SK-N-SH (cell line): ENCODE measurements around the gene ATP6V1C2. TPM values are rescaled to one million over a fixed set of nuclear protein-coding genes. Genes with fewer than 3 reads are reported as not detected.
A peak's percentile ranks its signal among the peaks of the same experiment; 100 is the strongest.

ENCODE experiments used
- CTCF ChIA-PET: fragments of 300-600, 350-600 bp; formaldehyde crosslinking; extraction: SDS; loops from one replicate; lab custom pipeline; 2021; lab: Yijun Ruan, JAX
- POLR2A ChIA-PET: fragments of 350-600 bp; sonication (Branson Sonifier 250); formaldehyde crosslinking; extraction: SDS; loops from one replicate; lab custom pipeline; 2020; ENCODE audit warnings: antibody characterized with exemption, inconsistent platforms; lab: Yijun Ruan, JAX
- DNase-seq: peaks from one replicate; pipeline ENCODE4 v3.0.0; 2012
- H2AFZ ChIP-seq: fragments of 200-600 bp; sonication (generic); 2 replicates; pipeline ENCODE4 v1.8.1; 2016; ENCODE audit warnings: antibody characterized with exemption, mild to moderate bottlenecking, low read depth
- H3F3A ChIP-seq: fragments of 200-600 bp; sonication (generic); replicated peaks from 2 replicates; pipeline ENCODE3; 2016; ENCODE audit warnings: antibody characterized with exemption, mild to moderate bottlenecking; ENCODE audit not compliant: insufficient read depth
- H3K27ac ChIP-seq, 2 experiments: fragments of 200-500 bp in 1 of 2; fragments of 200-600 bp in 1 of 2; sonication (Bioruptor generic) in 1 of 2; sonication (generic), shearing (Covaris generic) in 1 of 2; 2 replicates each; pipeline versions ENCODE4 v1.5.1 to v1.6.1; 2014 to 2016; ENCODE audit warnings: low read depth in 2 of 2, inconsistent platforms in 1 of 2, low read length in 1 of 2, mild to moderate bottlenecking in 1 of 2, mixed read lengths in 1 of 2
- H3K27me3 ChIP-seq: fragments of 200-600 bp; sonication (generic), shearing (Covaris generic); 2 replicates; pipeline ENCODE4 v1.6.1; 2016; ENCODE audit warnings: mixed run types; ENCODE audit not compliant: insufficient read depth
- H3K36me3 ChIP-seq, 2 experiments: fragments of 200-500 bp in 1 of 2; fragments of 200-600 bp in 1 of 2; sonication (Bioruptor generic) in 1 of 2; sonication (generic) in 1 of 2; replicated peaks in 1 of 2; 2 replicates each; pipeline versions ENCODE3 to v1.5.1; 2014 to 2016; ENCODE audit warnings: low read length in 1 of 2, mild to moderate bottlenecking in 1 of 2; ENCODE audit not compliant: insufficient read depth in 2 of 2, control insufficient read depth in 1 of 2
- H3K4me1 ChIP-seq, 2 experiments: fragments of 200-500 bp in 1 of 2; fragments of 200-600 bp in 1 of 2; sonication (Bioruptor generic) in 1 of 2; sonication (generic), shearing (Covaris generic) in 1 of 2; 2 replicates each; pipeline versions ENCODE4 v1.5.1 to v1.6.1; 2014 to 2016; ENCODE audit warnings: low read depth in 1 of 2, low read length in 1 of 2, mixed run types in 1 of 2; ENCODE audit not compliant: insufficient read depth in 2 of 2, control insufficient read depth in 1 of 2
- H3K4me2 ChIP-seq: fragments of 200-600 bp; sonication (generic), shearing (Covaris generic); 2 replicates; pipeline ENCODE4 v1.6.1; 2017; ENCODE audit warnings: mixed run types
- H3K4me3 ChIP-seq, 2 experiments: fragments of 200-500 bp in 1 of 2; fragments of 200-600 bp in 1 of 2; sonication (Bioruptor generic) in 1 of 2; sonication (generic), shearing (Covaris generic) in 1 of 2; 2 replicates each; pipeline versions ENCODE4 v1.5.1 to v1.8.1; 2014 to 2016; ENCODE audit warnings: low read depth in 2 of 2, inconsistent platforms in 1 of 2, low read length in 1 of 2, mild to moderate bottlenecking in 1 of 2, mixed read lengths in 1 of 2, moderate library complexity in 1 of 2
- H3K79me2 ChIP-seq: fragments of 200-600 bp; sonication (generic); 2 replicates; pipeline ENCODE4 v1.8.1; 2017; ENCODE audit warnings: mild to moderate bottlenecking; ENCODE audit not compliant: insufficient read depth
- H3K9ac ChIP-seq: fragments of 200-600 bp; sonication (generic); 2 replicates; pipeline ENCODE4 v1.6.1; 2017; ENCODE audit warnings: mixed run types
- H3K9me2 ChIP-seq: fragments of 200-600 bp; sonication (generic); 2 replicates; pipeline ENCODE4 v1.6.1; 2017; ENCODE audit warnings: mixed run types
- H3K9me3 ChIP-seq: fragments of 200-600 bp; sonication (generic); 2 replicates; pipeline ENCODE4 v1.6.1; 2017; ENCODE audit warnings: mixed run types, mild to moderate bottlenecking, moderate library complexity
- H4K20me1 ChIP-seq: fragments of 200-600 bp; sonication (generic); 2 replicates; pipeline ENCODE4 v1.6.1; 2017; ENCODE audit warnings: mild to moderate bottlenecking, mixed run types; ENCODE audit not compliant: insufficient read depth
- CHD2 ChIP-seq: fragments of 150-350 bp; IDR thresholded peaks from 2 replicates; pipeline ENCODE4 v1.6.1; 2018; ENCODE audit warnings: low read length; ENCODE audit not compliant: partially characterized antibody
- CTCF ChIP-seq: fragments of 200-600 bp; sonication (generic); IDR thresholded peaks from 2 replicates; pipeline ENCODE4 v1.6.1; 2017; ENCODE audit warnings: antibody characterized with exemption, mild to moderate bottlenecking, moderate library complexity
- ELF1 ChIP-seq: IDR thresholded peaks from 2 replicates; pipeline ENCODE4 v1.4.0; 2012
- EP300 ChIP-seq, 2 experiments: IDR thresholded peaks; 2 replicates each; pipeline versions ENCODE4 v1.4.0 to v1.6.1; 2012; ENCODE audit warnings: borderline replicate concordance in 1 of 2, low read depth in 1 of 2, low read length in 1 of 2
- GABPA ChIP-seq: IDR thresholded peaks from 2 replicates; pipeline ENCODE4 v1.4.0; 2012; ENCODE audit warnings: low read depth, mild to moderate bottlenecking
- IRF3 ChIP-seq: fragments of 150-350 bp; IDR thresholded peaks from 2 replicates; pipeline ENCODE4 v1.6.1; 2016; ENCODE audit warnings: mild to moderate bottlenecking, low read depth, low read length
- MAX ChIP-seq: IDR thresholded peaks from 2 replicates; pipeline ENCODE4 v1.4.0; 2012; ENCODE audit warnings: low read depth
- MXI1 ChIP-seq: IDR thresholded peaks from 2 replicates; pipeline ENCODE4 v1.6.1; 2012; ENCODE audit warnings: mild to moderate bottlenecking, low read depth, low read length, improper control_type of control experiment
- NRF1 ChIP-seq: IDR thresholded peaks from 2 replicates; pipeline ENCODE4 v1.6.1; 2012; ENCODE audit warnings: low read depth, mild to moderate bottlenecking, low read length
- PBX3 ChIP-seq: IDR thresholded peaks from 2 replicates; pipeline ENCODE4; 2012
- RAD21 ChIP-seq: IDR thresholded peaks from 2 replicates; pipeline ENCODE4 v1.6.1; 2012; ENCODE audit warnings: mild to moderate bottlenecking, low read length
- RCOR1 ChIP-seq: fragments of 150-350 bp; IDR thresholded peaks from 2 replicates; pipeline ENCODE4 v1.6.1; 2017; ENCODE audit warnings: antibody characterized with exemption, low read length
- REST ChIP-seq: IDR thresholded peaks from 2 replicates; pipeline ENCODE4 v1.6.1; 2012; ENCODE audit warnings: mild to moderate bottlenecking, low read depth, low read length, moderate library complexity
- RFX5 ChIP-seq: IDR thresholded peaks from 2 replicates; pipeline ENCODE4 v1.6.1; 2012; ENCODE audit warnings: mild to moderate bottlenecking, improper control_type of control experiment, low read length
- SIN3A ChIP-seq: IDR thresholded peaks from 2 replicates; pipeline ENCODE4 v1.6.1; 2012; ENCODE audit warnings: low read depth, mild to moderate bottlenecking, low read length, moderate library complexity, borderline replicate concordance
- SMC3 ChIP-seq: IDR thresholded peaks from 2 replicates; pipeline ENCODE4 v1.6.1; 2012; ENCODE audit warnings: low read depth, low read length, improper control_type of control experiment
- TAF1 ChIP-seq: IDR thresholded peaks from 2 replicates; pipeline ENCODE4 v1.6.1; 2012; ENCODE audit warnings: low read depth, mild to moderate bottlenecking, low read length, moderate library complexity, borderline replicate concordance
- WGBS: methylation state at CpG from one replicate; pipeline ENCODE4 v1.1.6; 2017; ENCODE audit warnings: low lambda C conversion rate; 5-methylcytosine and 5-hydroxymethylcytosine counted together
- polyA plus RNA-seq, 3 experiments: library from polyadenylated mRNA; depleted of rRNA; stranded (reverse); fragments of >200 nt; gene quantifications; 2 replicates each; pipeline ENCODE4 v1.2.3, GENCODE V29; 2012

ATP6V1C2 gene
- polyA plus RNA-seq, 1 of the 3 experiments (the other 2 are of a cell fraction): 0.12 TPM

- peak within 1 kb of the TSS; percentile 83 for H3K9ac ChIP-seq
- peaks cover 7 to 15% of the 10 kb centered on the region in 2 experiments for H3K36me3 ChIP-seq
- peaks cover 0 to 47% of the 10 kb centered on the region in 2 experiments; a peak in 2 of 4 replicates for H3K4me1 ChIP-seq
- peak within 1 kb of the TSS; percentile 53 to 86 for H3K4me3 ChIP-seq
- TF ChIP-seq PBX3: peak; percentile 100
- peak; percentile 83 for TF ChIP-seq CHD2
- no peak for TF ChIP-seq SIN3A
- TF ChIP-seq ELF1: peak; percentile 73
- TF ChIP-seq RCOR1: 0 out of 2 replicates have a peak, but pooled peaks have one; percentile 32
- TF ChIP-seq SMC3: no peak
- TF ChIP-seq IRF3: peak; percentile 89
- peak; percentile 56; the same call in 1 of the 2 replicates for TF ChIP-seq MAX
- TF ChIP-seq MXI1: peak; percentile 60; the same call in 1 of the 2 replicates
- 0 out of 2 replicates have a peak, but pooled peaks have one; percentile 20 for TF ChIP-seq REST
- TF ChIP-seq CTCF: no peak
- TF ChIP-seq RAD21: no peak
- TF ChIP-seq EP300 (IDR thresholded peaks at IDR 0.05; ENCODE audit: borderline replicate concordance in 1 of 2, low read depth in 1 of 2, low read length in 1 of 2): peak in 1 of 2 experiments; percentile 32; a peak in 2 of 4 replicates
- peak; percentile 65; the same call in 1 of the 2 replicates for TF ChIP-seq TAF1
- TF ChIP-seq RFX5: peak; percentile 86
- TF ChIP-seq GABPA: peak; percentile 78
- TF ChIP-seq NRF1: peak; percentile 21; the same call in 1 of the 2 replicates
- no peaks in the 10 kb centered on the region for H3K9me3 ChIP-seq
- H3K4me2 ChIP-seq: peak within 1 kb of the TSS; percentile 87
- ChIA-PET CTCF (interaction anchor here (0.7 to 3.6 kb wide), 14 partner anchors 11 to 770 kb away, joined by 3 to 22 read pairs (median 4); partner anchors contain the start of gene ATP6V1C2), POLR2A (interaction anchor here (0.7 to 1.5 kb wide), 7 partner anchors 18 to 532 kb away, joined by 3 to 5 read pairs (median 3); partner anchors contain the start of gene ROCK2)
- H3K27ac ChIP-seq: peak within 1 kb of the TSS; percentile 68 to 93
- H3F3A ChIP-seq: no peaks in the 10 kb centered on the region
- DNase-seq: peak; percentile 100
- H4K20me1 ChIP-seq: peaks cover 42% of the 10 kb centered on the region
- H3K9me2 ChIP-seq: no peaks in the 10 kb centered on the region
- H3K79me2 ChIP-seq: peaks cover 48% of the 10 kb centered on the region
- under 1% methylated on average over 31 of the region's 98 CpGs for WGBS
- peak within 1 kb of the TSS; percentile 94 for H2AFZ ChIP-seq
- no peaks in the 10 kb centered on the region for H3K27me3 ChIP-seq
These were observed 91.1 kb downstream of the ATP6V1C2 start, which contains the start of gene PDIA6 for GRCh38 chr2:10812362-10813162. Gene PDIA6, minus strand, starts transcription at chr2:10812785. Its CDS starts 89 bp downstream, at chr2:10812696.
